Measurements from ENCODE around the gene CRISP1.

- TF ChIP-seq POLR2A (IDR thresholded peaks at IDR 0.05; ENCODE audit: low read length) (no peak), GATA1 (IDR thresholded peaks at IDR 0.05; ENCODE audit: low read depth, low read length) (no peak)
Observed at GRCh38 chr6:49839957-49840356, 26.4 kb downstream of the CRISP1 start.

Data from erythroblast (primary cell).